Ishikawa (cell line): ENCODE data around the gene FRK.

ENCODE experiments used
- EP300 ChIP-seq: IDR thresholded peaks from 2 replicates; pipeline ENCODE4 v1.6.1; 2012; ENCODE audit warnings: borderline replicate concordance
- FOXM1 ChIP-seq: IDR thresholded peaks from 2 replicates; pipeline ENCODE4 v1.6.1; 2012; ENCODE audit warnings: low read depth, borderline replicate concordance

DNA sequence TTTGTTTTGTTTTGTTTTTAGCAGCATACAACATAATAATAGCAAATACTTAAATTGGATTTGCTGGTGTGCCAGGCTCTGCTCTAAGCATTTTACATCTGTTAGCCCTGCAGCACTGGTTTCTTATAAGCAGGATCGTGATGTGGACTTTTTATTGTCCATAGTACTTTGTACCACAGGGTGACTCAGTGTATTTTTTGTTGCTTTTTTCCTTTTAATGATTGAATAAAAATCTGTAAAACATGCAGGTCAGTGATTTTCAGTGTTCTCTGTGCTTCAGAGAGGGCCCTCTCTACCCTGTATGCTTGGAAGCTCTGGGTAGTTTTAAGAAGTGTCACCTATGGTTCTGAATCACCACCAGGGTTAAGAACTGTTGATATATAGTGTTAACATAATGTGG, 43.9 kb upstream of the FRK start:
- TF ChIP-seq EP300 = no peak
- TF ChIP-seq FOXM1 = no peak
